Measurements from ENCODE around the gene KRTAP12-1. TPM values are rescaled to one million over a fixed set of nuclear protein-coding genes. Genes with fewer than 3 reads are reported as not detected.
"Not testable (repeated sequence)": the region's sequence is repeated elsewhere in the genome, so short reads cannot be mapped to it uniquely, and the experiment has no call there.

Gene KRTAP12-1
- total RNA-seq, 1 donor from 2014 or later = not detected

DNA sequence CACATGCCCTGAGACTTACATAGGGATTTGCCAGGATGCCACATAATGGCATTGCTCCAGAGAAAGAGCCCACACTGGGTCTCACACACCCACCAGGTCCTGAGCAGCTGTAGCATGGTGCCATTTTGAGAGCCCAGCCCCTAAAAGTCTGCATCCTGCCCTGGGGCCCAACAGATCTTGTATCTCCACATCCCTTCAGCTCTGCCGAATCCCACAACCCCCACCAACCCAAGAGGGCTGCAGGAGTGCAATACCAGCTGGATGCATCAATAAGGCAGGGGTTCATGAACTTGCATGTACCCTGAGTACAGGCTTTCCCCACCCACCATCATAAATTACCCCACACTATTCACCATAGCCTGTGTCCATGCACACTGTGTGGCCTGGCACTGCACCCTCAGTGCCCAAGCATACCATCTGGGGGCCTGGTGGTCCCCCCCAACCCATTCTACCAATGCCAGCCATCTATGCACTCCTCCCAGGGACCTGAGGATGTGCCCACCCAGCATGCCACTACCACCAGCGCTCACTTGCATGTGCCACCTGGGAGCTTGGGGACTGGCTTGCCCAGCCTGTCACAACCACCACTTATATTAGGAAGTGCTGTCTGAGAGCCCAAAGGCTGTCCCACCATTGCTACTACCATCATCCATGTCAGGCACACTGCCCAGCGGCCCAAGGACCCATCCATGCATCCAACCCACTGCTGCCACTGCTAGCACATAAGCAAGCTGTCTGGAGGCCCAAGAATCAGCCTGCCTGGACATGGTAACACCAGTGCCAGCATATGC is 11.1 kb downstream of the KRTAP12-1 start:
- DNase-seq (ENCODE audit: low read depth in 2 of 2) = no peak

DNA sequence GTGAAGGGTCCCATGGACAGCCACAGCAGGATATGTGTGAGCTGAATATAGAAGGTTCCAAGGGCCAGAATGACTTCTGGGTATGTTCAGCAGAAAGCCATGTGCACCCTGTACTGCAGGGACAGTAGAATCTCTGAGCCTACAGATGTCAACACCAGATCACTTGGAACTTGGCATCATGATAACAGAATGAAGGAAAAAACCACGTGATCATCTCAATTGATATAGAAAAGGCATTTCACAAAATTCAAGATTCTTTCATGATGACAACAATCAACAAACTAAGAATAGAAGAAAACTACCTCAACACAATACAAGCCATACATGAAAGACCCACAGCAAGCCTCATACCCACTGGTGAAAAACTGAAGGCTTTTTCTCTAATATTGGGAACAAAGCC is 14.4 kb downstream of the KRTAP12-1 start:
- DNase-seq (ENCODE audit: low read depth in 2 of 2) = no peak

DNA sequence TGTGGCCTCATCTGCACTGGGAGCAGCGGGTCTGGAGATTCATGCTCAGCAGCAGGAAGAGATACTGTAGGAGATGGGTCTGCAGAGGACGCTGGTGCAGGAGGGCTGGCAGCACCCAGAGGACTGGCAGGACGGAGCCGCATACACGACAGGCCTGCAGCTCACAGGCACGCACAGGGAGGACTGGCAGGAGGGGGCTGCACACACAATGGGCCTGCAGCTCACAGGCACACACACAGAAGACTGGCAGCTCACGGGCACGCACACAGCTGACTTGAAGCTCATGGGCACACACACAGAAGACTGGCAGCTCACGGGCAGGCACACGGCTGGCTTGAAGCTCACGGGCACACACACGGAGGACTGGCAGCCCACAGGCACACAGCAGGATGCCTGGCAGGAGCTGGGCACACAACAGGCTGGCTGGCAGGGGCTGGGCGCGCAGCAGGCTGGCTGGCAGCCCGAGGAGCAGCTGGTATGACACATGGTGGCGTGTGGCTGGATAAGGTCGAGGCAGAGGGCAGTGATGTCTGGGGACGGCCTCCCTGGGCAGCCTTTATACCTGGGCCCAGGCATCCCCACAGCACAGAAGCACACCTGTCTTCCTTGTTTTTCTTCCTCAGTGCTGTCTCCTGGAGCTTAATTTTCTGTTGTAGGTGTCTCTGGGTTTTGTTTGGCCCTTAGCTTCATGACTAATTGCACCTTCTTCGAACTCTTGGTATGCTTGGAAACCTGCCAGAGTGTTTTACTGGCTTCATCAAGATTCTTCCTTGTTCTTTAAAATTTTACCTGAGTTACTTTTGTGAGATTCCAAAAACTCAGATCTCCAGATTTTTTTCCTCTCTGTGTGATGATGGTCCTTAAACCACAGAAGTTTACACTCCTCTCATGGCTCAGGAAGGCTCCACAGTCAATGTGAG is 15.3 kb downstream of the KRTAP12-1 start, which contains the start of gene KRTAP12-2:
TSS of gene KRTAP12-2 (minus strand) at position 527 of the 920 bp plus-strand sequence. CDS start at position 486, 41 bp downstream.
- no peak for DNase-seq (ENCODE audit: low read depth in 2 of 2)

DNA sequence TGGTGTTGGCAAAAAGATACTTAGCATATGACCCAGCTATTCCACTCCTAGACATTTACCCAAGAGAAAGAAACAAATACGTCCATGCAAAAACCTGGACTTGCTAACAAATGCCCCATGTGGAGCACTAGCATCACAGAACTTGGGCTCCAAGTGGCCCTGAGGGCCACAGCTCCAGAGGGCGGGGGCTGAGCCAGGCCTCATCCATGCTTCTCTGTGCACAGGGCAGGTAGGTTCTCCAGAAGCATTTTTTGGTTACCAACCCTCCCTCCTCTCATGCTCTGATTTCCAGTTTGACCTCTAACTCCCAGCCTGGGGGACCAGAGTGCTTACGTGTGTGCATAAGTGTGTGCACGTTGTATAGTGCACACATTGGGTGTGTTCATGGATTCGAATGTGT is 17.3 kb downstream of the KRTAP12-1 start:
- no peak for DNase-seq (ENCODE audit: low read depth in 2 of 2)

DNA sequence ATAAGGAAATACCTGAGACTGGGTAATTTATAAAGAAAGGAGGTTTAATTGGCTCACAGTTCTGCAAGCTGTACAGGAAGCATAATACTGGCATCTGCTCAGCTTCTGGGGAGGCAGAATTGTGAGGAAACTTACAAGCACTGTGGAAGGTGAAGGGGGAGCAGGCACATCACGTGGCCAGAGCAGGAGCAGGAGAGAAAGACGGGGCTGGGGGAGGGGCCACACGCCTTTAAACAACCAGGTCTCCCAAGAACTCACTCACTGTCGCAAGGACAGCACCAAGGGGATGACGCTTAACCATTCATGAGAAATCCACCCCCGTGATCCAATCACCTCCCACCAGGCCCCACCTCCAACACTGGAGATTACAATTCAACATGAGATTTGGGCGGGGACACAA is 20.4 kb downstream of the KRTAP12-1 start:
- DNase-seq (ENCODE audit: low read depth in 2 of 2) = not testable (repeated sequence)

DNA sequence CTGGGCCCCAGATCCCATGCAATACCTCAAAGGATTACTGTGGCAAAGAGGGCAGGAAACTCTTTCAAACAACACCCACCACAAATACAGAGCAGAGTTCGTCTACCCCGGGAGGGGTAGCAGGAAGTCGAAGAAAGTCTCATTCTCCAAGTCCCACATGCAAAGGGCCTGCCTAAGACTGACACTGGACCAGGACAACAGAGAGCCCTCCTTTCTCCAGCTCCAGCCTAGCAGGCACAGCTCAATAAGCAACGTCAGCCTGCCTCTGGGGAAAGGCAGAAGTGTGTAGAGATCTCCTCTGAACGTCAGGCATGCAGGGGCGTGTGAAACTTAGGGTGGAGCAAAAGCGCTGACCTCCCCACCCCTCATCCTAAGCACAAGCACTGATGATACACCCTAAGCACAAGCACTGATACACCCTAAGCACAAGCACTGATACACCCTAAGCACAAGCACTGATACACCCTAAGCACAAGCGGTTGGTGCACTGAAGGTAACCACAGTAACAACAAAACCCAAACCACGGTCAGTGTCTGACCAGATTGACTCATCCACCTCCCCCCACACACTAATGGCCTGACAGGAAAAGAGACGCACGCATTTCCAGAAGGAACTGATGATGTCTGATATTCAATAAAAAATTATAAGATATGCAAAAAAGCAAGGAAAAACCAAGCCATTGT is 22.9 kb downstream of the KRTAP12-1 start:
- DNase-seq (ENCODE audit: low read depth in 2 of 2) = no peak

DNA sequence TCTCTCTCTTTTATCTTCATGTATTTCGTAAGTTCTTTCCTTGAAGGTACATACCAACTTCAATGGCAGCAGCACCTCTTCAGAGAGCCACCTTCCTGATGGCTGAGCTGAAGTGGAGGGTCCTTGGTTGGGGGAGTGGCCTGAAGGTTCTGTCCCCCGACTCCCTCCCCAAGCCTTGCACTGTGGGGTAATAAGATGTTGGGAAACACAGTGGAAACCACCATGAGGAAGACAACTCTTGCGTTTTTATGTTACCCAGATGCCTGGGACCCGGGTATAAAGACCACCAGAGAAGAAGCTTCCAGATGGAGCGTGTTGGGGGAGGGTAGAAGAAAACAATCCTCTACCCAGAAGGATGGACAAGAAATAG is 23.4 kb downstream of the KRTAP12-1 start:
- no peak for DNase-seq (ENCODE audit: low read depth in 2 of 2)

DNA sequence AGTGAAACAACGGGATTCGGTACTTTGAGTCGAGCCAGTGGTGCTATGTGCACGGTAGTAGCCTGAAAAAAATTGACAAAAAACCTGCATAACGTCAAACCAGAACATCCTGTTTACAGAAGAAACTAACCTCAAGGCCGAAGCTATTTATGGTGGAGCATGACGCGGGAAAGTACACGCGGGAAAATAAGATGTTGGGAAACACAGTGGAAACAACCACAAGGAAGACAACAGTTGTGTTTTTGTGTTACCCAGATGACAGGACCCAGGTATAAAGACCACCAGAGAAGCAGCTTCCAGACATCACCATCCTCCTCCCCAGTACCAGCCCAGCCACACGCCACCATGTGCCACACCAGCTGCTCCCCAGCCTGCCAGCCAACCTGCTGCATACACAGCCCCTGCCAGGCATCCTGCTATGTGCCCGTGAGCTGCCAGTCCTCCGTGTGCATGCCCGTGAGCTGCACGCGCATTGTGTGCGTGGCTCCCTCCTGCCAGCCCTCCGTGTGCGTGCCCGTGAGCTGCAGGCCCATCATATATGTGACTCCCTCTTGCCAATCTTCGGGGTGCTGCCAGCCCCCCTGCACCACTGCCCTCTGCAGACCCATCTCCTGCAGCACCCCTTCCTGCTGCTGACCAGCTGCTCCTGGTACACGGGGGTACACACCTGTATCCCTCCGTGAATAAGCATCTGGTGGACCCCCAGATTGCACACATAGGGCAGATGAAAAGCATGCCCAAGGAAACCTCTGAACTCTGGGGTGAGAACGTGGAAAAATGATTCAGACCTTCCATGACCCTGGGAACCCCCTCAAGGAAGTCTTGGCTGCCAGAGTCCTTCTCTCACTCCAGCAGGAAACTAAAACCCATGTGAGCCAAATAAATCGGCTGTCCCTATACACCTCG is 24.1 kb downstream of the KRTAP12-1 start, which contains the start of gene KRTAP12-3:
TSS of gene KRTAP12-3 (plus strand) at position 298 of the 906 bp plus-strand sequence. CDS start at position 346, 48 bp downstream.
- DNase-seq (ENCODE audit: low read depth in 2 of 2) = no peak

DNA sequence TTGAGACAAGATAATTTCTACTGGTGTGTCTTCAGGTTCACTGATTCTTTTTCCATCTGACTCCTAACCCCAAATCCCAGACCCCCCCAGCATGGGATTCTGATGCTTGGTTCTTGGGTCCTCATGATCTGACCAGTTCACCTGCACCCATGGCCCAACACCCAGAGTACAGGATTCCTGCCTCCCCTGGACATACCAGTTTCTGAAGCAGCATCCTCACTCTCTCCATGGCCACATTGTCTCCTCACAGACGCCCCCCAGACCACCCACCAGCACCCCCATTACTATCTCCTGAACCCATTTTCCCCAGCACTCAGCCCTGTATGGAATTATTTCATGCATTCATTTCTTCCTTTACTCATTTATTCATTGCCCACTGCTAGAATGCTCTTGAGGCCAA is 25.1 kb downstream of the KRTAP12-1 start:
- DNase-seq (ENCODE audit: low read depth in 2 of 2) = no peak

DNA sequence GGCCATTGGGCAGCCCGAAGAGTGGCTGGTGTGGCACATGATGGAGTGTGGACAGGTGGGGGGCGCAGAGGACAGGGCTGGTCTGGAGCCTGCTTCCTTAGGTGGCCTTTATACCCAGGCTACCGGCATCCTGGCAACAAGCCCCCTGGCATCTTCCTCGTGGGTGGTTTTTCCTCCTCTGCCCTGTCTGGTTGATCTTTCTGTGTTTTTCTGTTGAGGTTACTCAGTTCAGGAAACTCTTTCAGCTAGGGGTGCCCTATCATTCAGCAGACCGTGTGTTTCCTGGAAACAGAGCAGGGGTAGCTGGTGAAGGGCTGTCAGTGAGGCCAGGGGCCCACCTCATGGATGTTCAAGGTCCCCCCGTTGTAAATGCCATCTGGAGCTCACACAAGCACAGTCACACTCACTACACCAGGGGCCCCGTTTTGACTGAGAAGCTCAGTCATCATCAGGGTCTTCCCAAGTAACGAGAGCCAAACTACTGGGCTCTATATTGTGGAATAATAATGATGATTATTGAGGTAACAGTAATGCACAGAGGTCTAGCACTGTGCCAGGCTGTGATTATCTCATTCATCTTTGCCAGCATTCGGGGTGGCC is 27.3 kb downstream of the KRTAP12-1 start, which contains the start of gene KRTAP12-4:
TSS of gene KRTAP12-4 (minus strand) at position 84 of the 600 bp plus-strand sequence. CDS start at position 39, 45 bp downstream.
- DNase-seq (ENCODE audit: low read depth in 2 of 2) = no peak

DNA sequence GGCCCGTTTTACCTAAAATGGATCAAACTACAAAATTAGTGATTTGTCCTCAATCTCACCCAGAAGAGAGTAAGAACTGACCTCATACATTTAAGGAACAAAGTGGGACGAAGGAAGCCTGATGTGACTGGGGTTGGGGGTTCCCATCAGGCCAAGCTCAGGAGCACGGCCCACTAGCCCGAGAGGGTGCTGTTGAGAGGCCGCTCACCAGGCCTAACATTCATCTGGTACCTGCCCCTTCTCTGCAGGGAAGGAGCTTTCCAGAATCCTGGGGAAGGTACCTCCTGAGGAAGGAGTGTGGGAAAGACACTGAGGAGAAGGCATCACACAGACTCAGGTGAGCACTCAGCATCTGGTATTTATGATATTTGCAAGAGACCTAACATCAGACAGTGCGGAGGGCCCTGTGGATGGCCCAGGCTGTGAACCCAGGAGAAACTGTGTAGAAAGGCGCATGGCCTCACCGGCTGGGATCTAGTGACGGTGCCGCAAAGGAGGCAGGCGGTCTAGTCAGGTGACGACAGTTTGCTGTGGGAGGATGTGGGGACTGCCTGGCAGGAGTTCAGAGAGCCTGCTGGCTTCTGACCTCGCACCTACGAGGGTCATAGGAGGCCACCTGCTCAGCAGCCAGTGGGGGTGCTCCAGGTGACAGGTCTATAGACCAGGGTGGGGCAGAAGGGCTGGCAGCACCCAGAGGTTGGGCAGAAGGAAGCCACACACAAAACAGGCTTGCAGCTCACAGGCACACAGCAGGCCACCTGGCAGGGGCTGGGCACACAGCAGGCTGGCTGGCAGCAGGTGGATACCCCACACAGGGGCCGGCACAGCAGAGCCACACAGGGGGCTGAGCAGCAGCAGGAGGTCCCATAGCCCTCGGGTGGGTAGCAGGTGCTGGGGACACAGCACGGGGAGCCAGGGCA is 28.0 kb downstream of the KRTAP12-1 start:
- no peak for DNase-seq (ENCODE audit: low read depth in 2 of 2)

DNA sequence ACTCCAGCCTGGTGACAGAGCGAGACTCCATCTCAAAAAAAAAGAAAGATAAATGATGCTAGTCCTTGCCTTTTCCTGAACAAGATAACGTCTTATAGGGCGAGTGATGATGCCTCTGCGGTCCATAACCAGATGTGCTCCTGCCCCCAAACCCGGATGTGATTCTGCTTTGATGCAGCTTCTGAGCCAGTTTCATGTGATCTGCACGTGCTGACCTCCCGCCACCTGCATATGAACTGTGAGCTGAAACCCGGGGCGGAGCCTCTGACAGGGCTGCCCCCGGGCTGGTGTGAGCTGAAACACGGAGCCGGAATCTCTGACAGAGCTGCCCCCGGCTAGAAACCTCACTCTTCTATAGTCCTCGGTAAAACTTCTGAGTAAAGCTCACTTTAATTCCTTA is 28.8 kb downstream of the KRTAP12-1 start:
- no peak for DNase-seq (ENCODE audit: low read depth in 2 of 2)

DNA sequence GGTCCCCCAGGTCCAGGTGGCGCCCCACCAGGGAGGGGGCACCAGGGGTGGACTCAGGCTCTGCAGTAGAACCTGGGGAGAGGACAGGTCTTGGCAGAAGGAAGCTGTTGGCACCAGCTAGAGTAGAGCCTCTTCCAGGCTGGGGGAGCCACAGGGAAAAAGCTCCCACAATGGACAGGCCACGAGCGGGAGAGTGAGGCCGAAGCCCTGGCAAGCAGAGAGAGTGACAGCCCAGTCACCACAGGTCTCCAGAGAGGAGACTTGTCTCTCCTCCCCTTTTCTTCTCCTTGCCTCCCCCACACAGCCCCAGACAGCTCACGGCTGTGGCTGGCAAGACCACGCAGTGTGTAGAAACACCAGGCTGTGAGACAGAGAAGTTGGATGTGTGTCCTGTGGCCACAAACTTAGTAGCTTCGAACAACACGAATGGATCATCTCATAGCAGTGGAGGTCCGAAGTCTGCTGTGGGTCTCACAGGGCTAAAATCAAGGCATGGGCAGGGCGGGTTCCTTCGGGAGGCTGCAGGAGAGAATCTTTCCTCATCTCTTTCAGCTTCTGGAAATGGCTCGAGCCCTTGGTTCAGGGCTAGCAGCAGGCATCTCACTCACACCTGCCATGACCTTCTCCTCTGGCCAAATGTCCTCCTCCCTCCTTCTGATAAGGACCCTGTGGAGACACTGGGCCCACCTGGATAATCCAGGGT is 30.8 kb downstream of the KRTAP12-1 start:
- DNase-seq (ENCODE audit: low read depth in 2 of 2) = no peak

DNA sequence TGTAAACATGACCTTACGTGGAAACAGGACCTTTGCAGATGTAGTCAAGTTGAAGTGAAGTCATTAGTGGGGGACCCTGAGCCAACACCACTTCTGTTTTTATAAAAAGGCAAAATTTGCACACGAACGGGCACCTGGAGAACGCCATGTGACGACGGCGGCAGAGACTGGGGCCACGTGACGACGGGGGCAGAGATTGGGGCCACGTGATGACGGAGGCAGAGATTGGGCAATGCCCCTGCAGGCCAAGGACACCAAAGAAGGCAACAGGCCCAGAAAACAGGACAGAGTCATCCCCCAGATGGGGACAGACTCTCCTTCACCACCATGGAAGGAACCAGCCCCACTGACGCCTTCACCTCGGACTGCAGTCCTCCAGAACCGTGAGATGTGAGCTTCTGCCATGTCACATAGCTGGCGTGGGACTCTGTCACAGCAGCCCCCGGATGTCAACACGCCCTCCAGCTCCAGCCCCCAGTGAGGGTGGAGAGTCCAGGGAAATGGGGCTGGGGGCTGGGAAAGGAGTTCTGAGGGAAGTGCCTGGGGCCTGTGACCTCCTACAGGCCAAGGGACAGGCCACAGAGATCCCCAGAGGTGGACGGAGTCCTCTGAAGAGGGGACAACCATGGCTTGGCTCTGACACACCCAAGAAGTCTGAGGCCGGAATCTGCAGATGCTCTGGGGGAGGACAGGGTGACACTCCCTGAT is 31.5 kb downstream of the KRTAP12-1 start:
- DNase-seq (ENCODE audit: low read depth in 2 of 2) = no peak

DNA sequence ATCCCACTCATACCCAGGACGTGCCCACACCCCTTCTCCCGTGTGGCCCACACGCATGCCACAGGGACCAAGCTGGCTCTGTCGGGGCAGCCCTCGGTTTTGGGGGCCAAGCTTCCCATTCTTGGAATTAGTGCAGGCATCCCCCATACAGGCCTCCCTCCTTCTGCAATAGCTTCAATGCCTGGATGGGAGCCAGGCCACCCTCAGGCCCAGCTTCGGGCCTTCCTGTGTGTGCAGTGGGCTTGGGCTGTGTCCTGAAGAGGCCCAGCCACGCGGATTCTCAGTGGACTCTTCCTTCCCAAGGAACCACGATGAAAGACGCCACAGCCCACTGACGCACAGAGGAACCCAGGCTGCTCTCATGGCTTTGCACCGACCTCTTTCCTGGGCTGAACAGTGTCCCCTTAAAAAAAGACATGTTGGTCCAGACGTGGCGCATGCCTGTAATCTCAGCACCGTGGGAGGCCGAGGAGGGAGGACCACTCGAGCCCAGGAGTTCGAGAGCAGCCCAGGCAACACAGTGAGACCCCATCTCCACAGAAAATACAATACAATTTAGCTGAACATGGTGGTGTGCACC is 32.4 kb downstream of the KRTAP12-1 start:
- no peak for DNase-seq (ENCODE audit: low read depth in 2 of 2)

DNA sequence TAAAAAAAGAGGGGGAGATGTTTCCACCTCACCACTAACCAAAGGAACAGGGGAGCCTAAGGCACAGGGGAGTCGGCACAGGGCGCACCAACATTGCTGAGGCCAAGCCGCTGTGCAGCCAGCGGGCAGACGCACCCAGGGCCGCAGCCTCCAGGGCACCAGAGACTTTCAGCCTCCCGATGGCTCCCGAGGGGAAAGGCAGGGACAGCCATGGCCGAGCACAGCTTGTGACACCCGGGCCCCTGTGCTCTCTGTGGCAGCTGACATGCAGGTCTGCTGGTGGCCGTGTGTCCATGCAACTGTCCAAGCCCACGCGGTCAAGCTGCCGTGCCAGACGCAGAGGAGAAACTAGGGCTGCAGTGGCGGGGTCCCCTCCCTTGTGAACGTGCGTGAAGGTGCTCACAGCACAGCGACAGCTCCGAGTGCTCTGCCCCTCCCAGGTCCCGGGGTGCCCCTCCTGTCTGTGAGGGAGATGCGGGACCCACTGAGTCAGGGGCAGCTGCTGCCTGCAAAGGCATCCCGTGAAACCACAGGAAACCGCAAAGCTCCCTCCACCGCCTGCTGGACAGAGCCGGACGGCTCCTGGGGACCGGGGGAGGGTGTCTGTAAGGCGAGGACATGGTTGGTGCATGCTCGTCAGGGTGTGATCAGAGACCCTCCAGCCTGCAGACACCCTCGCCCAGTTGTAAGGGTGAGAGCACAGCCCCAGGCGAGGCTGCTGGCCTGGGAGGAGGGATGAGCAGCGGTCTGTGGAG is 33.2 kb downstream of the KRTAP12-1 start:
- DNase-seq (ENCODE audit: low read depth in 2 of 2) = no peak

DNA sequence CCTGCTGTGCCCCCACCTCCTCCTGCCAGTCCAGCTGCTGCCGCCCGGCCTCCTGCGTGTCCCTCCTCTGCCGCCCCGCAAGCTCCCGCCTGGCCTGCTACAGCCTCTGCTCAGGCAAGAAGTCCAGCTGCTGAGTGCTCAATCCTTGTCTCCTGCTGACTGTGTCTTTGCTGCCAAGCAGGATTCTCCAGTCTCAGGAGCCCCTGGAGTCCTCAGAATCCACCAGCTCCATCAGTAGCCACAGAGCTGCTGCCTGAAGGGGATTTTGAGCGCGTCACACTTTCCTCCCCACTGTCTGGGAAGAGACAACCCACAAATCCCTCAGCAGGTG is 34.8 kb downstream of the KRTAP12-1 start:
- DNase-seq (ENCODE audit: low read depth in 2 of 2) = no peak

Data from dermis microvascular lymphatic vessel endothelial cell (primary cell).